ENCODE measurements around the gene LSAMP.
"Not testable (repeated sequence)": the region's sequence is repeated elsewhere in the genome, so short reads cannot be mapped to it uniquely, and the experiment has no call there.

The LSAMP gene

DNA sequence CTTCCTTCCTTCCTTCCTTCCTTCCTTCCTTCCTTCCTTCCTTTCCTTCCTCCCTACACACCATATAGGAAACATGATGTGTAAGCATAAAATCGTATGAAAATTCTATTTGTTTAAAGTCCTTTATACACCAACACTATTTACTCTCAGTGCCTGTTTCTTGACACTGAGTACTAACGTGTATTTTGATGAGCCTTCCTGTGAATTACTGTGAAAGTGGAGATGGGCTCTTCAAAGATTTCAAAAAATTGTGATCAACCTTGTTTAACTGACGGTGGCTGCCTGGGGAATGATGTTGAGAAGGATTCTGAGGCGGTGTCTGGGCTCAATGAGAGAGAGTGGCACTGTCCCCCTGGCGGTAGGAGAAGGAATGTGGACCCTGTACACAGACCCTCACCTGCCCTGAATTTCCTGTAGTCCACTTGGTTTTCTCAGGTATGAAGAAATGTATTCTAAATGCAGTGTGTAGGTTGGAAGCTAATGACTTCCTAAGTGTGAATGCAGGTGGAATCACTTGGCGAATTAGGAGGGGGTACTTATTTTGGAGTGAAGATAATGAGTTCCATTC, 584.0 kb downstream of the LSAMP start:
- DNase-seq: no peak

- no peak for DNase-seq
These were observed 584.5 kb downstream of the LSAMP start for GRCh38 chr3:115860766-115861165.

GRCh38 chr3:115859002-115859807, 586.1 kb downstream of the LSAMP start:
- DNase-seq: no peak

GRCh38 chr3:115857518-115858136, 587.7 kb downstream of the LSAMP start:
- DNase-seq: no peak

- DNase-seq: no peak
These were observed 589.4 kb downstream of the LSAMP start for GRCh38 chr3:115855911-115856310.

GRCh38 chr3:115853104-115853503, 592.2 kb downstream of the LSAMP start:
- DNase-seq: no peak

DNA sequence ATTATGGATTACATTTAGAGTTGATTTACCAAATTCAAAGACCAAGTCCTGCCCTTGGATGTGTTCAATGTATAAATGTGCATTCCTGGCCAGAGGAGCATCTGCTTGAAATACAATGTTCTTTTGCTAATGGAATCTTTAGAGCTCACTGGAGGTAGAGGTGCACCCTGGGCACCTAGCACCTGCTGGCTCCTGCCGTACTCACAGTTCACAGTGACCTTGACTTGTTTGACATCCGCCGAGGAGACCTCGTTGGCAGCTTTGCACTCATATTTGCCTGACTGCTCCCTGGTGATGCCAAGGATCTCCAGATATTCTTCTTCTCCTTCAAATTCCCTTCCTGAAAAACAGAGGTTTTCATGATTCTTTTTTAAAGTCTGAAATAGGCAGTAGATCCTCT, 593.0 kb downstream of the LSAMP start:
- no peak for DNase-seq

DNA sequence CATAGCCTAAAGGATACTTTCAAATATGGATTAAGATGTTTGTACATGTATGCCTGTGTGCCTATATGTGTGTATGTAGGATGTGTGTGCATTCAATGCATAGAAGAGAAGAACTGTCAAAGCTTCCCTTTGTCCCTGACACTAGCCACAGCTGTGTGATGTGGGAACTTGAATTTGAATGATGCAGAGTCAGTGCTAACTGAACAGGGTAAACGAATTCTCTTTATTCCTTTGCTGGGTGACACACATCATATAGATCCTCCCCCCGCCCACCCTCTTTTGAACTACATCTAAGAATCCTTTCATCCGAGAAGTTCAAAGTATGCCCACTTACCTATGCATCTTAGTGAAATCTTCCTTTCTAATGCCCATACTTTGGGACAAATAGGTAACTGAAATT, 593.7 kb downstream of the LSAMP start:
- DNase-seq: no peak

DNA sequence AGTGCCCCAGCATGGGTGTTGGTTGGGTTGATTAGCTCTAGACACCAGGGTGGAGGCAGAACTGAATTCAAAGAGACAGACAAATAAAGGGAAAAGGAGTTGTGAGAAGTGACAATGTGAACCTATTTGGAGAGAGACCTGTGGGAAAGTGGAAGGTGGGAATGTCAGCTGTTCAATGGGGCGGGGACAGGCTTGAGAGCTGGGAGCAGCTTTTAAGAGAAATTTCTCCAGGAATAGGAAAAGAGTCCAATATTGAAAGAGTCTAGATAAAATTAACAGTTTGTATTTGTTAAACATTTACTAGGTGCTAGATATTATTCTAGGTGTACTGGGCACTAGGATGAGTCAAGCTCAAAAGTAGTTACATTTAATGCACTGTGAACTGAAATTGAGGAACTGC, 596.6 kb downstream of the LSAMP start:
- no peak for DNase-seq

- no peak for DNase-seq
These were observed 599.3 kb downstream of the LSAMP start for GRCh38 chr3:115845986-115846385.

DNA sequence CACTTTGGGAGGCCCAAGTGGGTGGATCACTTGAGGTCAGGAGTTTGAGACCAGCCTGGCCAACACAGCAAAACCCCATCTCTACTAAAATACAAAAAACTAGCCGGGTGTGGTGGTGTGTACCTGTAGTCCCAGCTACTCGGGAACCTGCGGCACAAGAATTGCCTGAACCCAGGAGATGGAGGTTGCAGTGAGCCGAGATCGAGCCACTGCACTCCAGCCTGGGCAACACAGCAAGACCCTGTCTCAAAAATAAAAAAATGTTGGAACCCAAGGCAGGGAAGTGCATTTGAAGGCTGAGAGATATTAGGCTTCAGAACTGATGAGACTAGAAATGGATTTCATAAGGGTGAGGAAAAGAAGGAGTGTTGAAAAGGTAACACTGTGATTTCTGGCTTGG, 600.6 kb downstream of the LSAMP start:
- not testable (repeated sequence) for DNase-seq

- no peak for DNase-seq
These were observed 602.1 kb downstream of the LSAMP start for GRCh38 chr3:115843206-115843605.

DNA sequence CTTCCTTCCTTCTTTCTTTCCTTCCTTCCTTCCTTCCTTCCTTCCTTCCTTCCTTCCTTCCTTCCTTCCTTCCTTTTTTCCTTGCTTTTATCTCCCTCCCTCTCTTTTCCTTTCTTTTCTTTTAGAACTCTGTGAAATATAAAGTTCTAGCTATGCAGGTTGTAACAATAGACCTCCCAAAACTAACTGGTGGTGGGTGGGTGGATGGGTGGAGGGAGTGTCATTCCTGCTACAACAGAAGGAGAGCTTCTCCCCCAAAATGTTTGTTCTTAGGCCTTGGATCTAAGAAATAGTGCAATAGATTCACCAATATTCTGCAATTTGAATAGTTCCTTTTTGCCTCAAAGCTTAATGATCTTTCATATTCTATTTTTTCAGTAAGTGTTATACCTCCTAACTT, 606.0 kb downstream of the LSAMP start:
- DNase-seq: no peak

DNA sequence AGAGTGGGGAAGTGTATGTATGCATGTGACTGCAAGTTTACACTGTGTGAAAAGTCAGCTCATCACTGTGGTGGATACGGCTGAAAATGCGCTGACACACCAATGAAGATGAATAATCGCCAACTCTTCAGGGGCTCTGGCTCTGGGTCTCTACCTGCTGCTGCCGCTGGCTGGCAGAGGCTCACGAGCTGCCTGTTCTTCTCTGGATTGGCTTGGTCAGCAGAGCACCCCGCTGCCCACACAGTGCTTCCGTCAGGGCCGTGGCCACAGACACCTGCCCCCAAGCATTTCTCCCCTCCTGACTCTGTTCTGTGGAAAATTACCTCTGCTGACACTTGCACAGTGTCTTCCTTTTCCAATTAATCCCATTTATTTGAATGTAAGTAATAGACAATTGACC, 606.5 kb downstream of the LSAMP start:
- DNase-seq: no peak

GRCh38 chr3:115836944-115837343, 608.3 kb downstream of the LSAMP start:
- DNase-seq: peak; percentile 20

- no peak for DNase-seq
These were observed 609.3 kb downstream of the LSAMP start for GRCh38 chr3:115835946-115836345.

GRCh38 chr3:115834068-115834467, 611.2 kb downstream of the LSAMP start:
- DNase-seq: no peak

GRCh38 chr3:115833074-115833473, 612.2 kb downstream of the LSAMP start:
- no peak for DNase-seq

DNA sequence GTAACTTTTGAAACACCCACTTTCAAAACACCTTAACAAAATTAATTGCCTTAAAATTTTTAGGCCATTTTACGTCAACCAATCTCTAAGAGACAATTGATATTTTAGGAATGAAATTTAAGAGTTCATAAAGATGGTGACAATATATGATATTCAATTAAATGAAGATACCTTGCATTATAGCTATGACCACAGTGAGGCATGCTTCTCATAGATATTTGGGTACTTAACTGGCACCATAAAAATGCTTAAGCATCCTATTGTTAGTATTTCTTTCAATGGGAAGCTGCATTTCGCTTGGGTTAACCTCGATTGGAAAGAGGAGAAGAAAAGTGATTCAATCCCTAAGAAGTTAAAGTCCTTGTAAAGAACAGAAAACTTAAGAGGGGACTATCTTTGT, 613.0 kb downstream of the LSAMP start:
- DNase-seq: no peak

DNA sequence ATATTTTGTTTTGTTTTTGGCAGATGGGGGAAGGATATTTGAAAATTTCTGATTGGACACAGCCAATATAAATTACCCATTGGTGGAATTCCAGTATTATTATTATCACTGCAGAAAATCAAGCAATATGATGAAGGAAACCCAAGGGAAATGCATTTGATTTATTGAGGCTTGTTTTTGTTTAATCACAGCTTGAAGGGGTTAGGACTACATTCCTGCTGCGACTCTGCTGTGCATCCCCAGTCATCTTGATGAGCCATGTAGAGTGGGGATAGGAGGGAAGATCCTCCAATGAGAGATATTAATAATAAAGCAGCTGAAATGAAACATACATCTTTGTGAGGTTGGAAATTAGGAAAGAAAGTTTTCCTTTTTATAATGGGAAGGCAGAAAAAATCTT, 613.4 kb downstream of the LSAMP start:
- no peak for DNase-seq

DNA sequence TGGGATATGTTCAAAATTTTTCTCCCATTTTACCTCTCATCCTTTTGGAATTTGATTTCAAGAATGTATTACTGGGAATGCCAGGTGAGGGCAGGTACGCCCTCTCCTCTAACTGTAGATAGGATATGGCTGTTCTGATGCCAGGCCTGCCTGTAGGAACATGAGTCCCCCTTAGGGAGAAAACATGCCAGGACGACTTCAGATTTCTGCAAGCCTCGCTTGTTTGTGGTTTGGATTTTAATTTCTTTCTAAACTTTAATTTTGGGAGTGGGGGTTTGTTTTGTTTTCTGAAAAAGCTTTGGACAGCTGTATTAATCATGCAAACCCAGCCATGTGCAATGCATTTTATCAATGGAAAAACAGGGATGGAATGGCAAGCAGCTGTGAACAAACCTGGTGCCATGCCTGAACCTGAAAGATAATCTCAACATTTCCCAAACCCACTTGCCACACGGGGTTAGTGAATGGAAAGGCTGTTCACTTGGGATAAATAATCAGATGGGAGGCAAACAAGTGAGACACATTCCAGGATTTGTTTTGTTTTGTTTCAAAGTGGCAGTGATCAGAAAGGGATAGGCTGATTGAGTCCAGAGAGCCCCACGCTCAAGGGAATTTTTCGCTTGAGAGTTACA, 614.4 kb downstream of the LSAMP start:
- DNase-seq: no peak

- no peak for DNase-seq
These were observed 616.9 kb downstream of the LSAMP start for GRCh38 chr3:115828401-115828800.

GRCh38 chr3:115827495-115827894, 617.8 kb downstream of the LSAMP start:
- no peak for DNase-seq

- no peak for DNase-seq
These were observed 620.2 kb downstream of the LSAMP start for GRCh38 chr3:115825046-115825445.

Data from COR-L47 (cell line).